Measurements from ENCODE around the gene PDZRN4.
"Not testable (repeated sequence)": the region's sequence is repeated elsewhere in the genome, so short reads cannot be mapped to it uniquely, and the experiment has no call there.

DNA sequence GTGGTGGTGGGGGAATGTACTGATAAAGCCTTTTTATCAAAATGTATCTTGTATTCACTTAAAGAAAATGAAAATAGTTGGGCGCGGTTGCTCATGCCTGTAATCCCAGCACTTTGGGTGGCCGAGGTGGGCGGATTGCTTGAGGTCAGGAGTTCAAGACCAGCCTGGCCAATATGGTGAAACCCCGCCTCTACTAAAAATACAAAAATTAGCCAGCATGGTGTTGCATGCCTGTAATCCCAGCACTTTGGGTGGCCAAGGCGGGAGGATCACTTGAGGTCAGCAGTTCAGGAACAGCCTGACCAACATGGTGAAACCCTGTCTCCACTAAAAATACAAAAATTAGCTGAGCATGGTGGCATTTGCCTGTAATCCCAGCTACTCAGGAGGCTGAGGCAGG is 75.1 kb downstream of the PDZRN4 start:
- TF ChIP-seq, protein P1, sequence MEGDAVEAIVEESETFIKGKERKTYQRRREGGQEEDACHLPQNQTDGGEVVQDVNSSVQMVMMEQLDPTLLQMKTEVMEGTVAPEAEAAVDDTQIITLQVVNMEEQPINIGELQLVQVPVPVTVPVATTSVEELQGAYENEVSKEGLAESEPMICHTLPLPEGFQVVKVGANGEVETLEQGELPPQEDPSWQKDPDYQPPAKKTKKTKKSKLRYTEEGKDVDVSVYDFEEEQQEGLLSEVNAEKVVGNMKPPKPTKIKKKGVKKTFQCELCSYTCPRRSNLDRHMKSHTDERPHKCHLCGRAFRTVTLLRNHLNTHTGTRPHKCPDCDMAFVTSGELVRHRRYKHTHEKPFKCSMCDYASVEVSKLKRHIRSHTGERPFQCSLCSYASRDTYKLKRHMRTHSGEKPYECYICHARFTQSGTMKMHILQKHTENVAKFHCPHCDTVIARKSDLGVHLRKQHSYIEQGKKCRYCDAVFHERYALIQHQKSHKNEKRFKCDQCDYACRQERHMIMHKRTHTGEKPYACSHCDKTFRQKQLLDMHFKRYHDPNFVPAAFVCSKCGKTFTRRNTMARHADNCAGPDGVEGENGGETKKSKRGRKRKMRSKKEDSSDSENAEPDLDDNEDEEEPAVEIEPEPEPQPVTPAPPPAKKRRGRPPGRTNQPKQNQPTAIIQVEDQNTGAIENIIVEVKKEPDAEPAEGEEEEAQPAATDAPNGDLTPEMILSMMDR (IDR thresholded peaks at IDR 0.05), result not testable (repeated sequence)
- TF ChIP-seq POLR2AphosphoS5, POLR2A, EP300 (IDR thresholded peaks at IDR 0.05): not testable (repeated sequence)
